GM06990 (cell line): ENCODE measurements around the gene OR51G1.

ENCODE experiments used
- DNase-seq: peaks from one replicate; pipeline ENCODE4 v3.0.0-alpha.2; 2011; ENCODE audit not compliant: insufficient read length; ENCODE audit errors: extremely low read depth
- H3K27me3 ChIP-seq: replicated peaks from 2 replicates; pipeline ENCODE4 v1.6.0; 2011; ENCODE audit warnings: low read length; ENCODE audit not compliant: control insufficient read depth, insufficient read depth
- H3K36me3 ChIP-seq: 2 replicates; pipeline ENCODE4 v1.5.1; 2011; ENCODE audit warnings: low read length; ENCODE audit not compliant: control insufficient read depth, insufficient read depth
- H3K4me3 ChIP-seq: replicated peaks from 2 replicates; pipeline ENCODE4 v1.5.1; 2011; ENCODE audit warnings: low read depth, mild to moderate bottlenecking, control low read depth, low read length
- CTCF ChIP-seq: IDR thresholded peaks from 2 replicates; pipeline ENCODE4 v1.5.1; 2011; ENCODE audit warnings: low read length, control low read depth, mild to moderate bottlenecking, inconsistent platforms; ENCODE audit not compliant: insufficient read depth, poor library complexity, severe bottlenecking

OR51G1 gene

GRCh38 chr11:4886186-4886585 is 38.0 kb downstream of the OR51G1 start:
- no peak for DNase-seq
- no peaks in the 10 kb centered on the region for H3K36me3 ChIP-seq
- no peak for TF ChIP-seq CTCF
- no peaks in the 10 kb centered on the region for H3K27me3 ChIP-seq
- H3K4me3 ChIP-seq = no peak overlapping the region

- TF ChIP-seq CTCF = no peak
- H3K36me3 ChIP-seq = no peaks in the 10 kb centered on the region
- H3K4me3 ChIP-seq = no peak overlapping the region
- DNase-seq = no peak
- H3K27me3 ChIP-seq = no peaks in the 10 kb centered on the region
Observed at GRCh38 chr11:4884361-4884760, 39.8 kb downstream of the OR51G1 start.

- DNase-seq = no peak
- TF ChIP-seq CTCF = no peak
- no peaks in the 10 kb centered on the region for H3K36me3 ChIP-seq
- H3K4me3 ChIP-seq = no peak overlapping the region
- no peaks in the 10 kb centered on the region for H3K27me3 ChIP-seq
Observed at GRCh38 chr11:4882543-4882942, 41.6 kb downstream of the OR51G1 start.

GRCh38 chr11:4881860-4882500 is 42.2 kb downstream of the OR51G1 start, which contains the start of gene OR51T1:
TSS of gene OR51T1 (plus strand) at chr11:4881900. CDS start at chr11:4881900, 0 bp downstream.
- H3K27me3 ChIP-seq = no peaks in the 10 kb centered on the region
- no peaks in the 10 kb centered on the region for H3K36me3 ChIP-seq
- DNase-seq = no peak
- H3K4me3 ChIP-seq = no peak within 1 kb of the TSS
- no peak for TF ChIP-seq CTCF

GRCh38 chr11:4881188-4881587 is 43.0 kb downstream of the OR51G1 start:
- Histone ChIP-seq H3K36me3 (no peaks in the 10 kb centered on the region), H3K27me3 (no peaks in the 10 kb centered on the region), H3K4me3 (no peak overlapping the region)
- no peak for DNase-seq
- no peak for TF ChIP-seq CTCF
